Body of pancreas (tissue), 4 donors: ENCODE results near the gene ZNF469. TPM values are rescaled to one million over a fixed set of nuclear protein-coding genes. Genes with fewer than 3 reads are reported as not detected.

Experiments
- ATAC-seq: fragments of 150-250 bp; one replicate; pipeline ENCODE4 v1.9.1; 2016
- DNase-seq, 4 donors: peaks; one replicate each; pipeline ENCODE4 v3.0.0-alpha.2; 2019
- H3K27ac ChIP-seq, 4 donors: fragments of 200-600 bp; sonication (generic); 1 replicate in 3 of 4; 2 replicates in 1 of 4; pipeline versions ENCODE4 v1.5.1 to v1.6.1; 2016 to 2019; ENCODE audit warnings: mild to moderate bottlenecking in 1 of 4, mixed read lengths in 1 of 4, moderate library complexity in 1 of 4
- H3K27me3 ChIP-seq, 2 donors: fragments of 200-600 bp; sonication (generic); one replicate each; pipeline ENCODE4 v1.6.0; 2016; ENCODE audit warnings: mild to moderate bottlenecking in 1 of 2
- H3K36me3 ChIP-seq, 2 donors: fragments of 200-600 bp; sonication (generic); replicated peaks in 1 of 2; 2 replicates each; pipeline ENCODE4 v1.5.1; 2016; ENCODE audit warnings: low read depth in 2 of 2; ENCODE audit not compliant: insufficient read depth in 1 of 2
- H3K4me1 ChIP-seq: fragments of 200-600 bp; sonication (generic); one replicate; pipeline ENCODE4 v1.6.0; 2016
- H3K4me3 ChIP-seq, 2 donors: fragments of 200-600 bp; sonication (generic); 1 replicate in 1 of 2; 2 replicates in 1 of 2; pipeline ENCODE4 v1.5.1; 2016 to 2019
- H3K9me3 ChIP-seq, 3 donors: fragments of 200-600 bp; sonication (generic); 1 replicate in 2 of 3; 2 replicates in 1 of 3; pipeline ENCODE4 v1.5.1; 2016
- CTCF ChIP-seq, 7 experiments: fragments of 450-650 bp in 4 of 7; fragments of 200-600 bp in 3 of 7; sonication (generic) in 3 of 7; IDR thresholded peaks; one replicate each; pipeline ENCODE4 v1.5.1; 2016 to 2019; ENCODE audit warnings: antibody characterized with exemption in 7 of 7
- POLR2A ChIP-seq, 3 donors: fragments of 450-650 bp; IDR thresholded peaks; one replicate each; pipeline ENCODE4 v1.6.1; 2016; ENCODE audit warnings: antibody characterized with exemption in 3 of 3, mild to moderate bottlenecking in 2 of 3
- WGBS, 2 donors: methylation state at CpG; one replicate each; pipeline ENCODE4 v1.1.5; 2017; 5-methylcytosine and 5-hydroxymethylcytosine counted together
- intact Hi-C: fragments of 100-400 bp; cut with DNase I; formaldehyde crosslinking; loops from one replicate; pipeline ENCODE4 v1.15.1; 2023
- total RNA-seq, 2 donors: library from RNA; depleted of rRNA; stranded (reverse); fragments of >200 nt; gene quantifications; one replicate each; pipeline ENCODE4 v1.1.0, GENCODE V29; 2016

The ZNF469 gene
- total RNA-seq, 2 donors from 2014 or later, result 0.99 to 1.0 TPM

GRCh38 chr16:88337021-88337420 is 45.7 kb upstream of the ZNF469 start:
- intact Hi-C loops, result no loop called here
- 84 to 87% methylated on average over 6 to 8 of the region's 8 CpGs for WGBS, 2 donors
- ATAC-seq, result no peak

DNA sequence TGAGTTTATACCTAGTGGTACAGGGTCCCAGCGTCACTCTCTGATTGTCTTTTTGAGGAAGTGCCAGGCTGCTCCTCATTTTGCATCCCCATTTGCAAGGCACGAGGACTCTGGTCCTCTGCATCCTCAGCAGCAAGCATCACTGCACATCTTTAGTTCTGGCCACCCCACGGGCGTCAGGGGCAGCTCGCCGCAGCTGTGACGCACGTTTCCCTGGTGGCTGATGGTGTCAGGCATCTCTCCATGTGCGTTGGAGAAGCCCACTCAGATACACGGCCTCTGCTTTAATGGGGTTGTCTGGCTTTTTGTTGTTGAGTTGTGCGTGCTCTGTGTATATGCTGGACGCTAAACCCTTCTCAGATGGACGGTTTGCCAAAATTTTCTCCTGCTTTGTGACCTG is 45.2 kb upstream of the ZNF469 start:
- ATAC-seq (no peak), DNase-seq (no peak)
- no peak overlapping the region for H3K4me3 ChIP-seq
- no peaks in the 10 kb centered on the region for H3K9me3 ChIP-seq
- H3K27me3 ChIP-seq, result no peaks in the 10 kb centered on the region
- TF ChIP-seq POLR2A (IDR thresholded peaks at IDR 0.05) (no peak), CTCF (IDR thresholded peaks at IDR 0.05) (no peak)
- intact Hi-C loops, result no loop called here
- no peaks in the 10 kb centered on the region for H3K36me3 ChIP-seq
- peaks cover 5% of the 10 kb centered on the region for H3K4me1 ChIP-seq
- 64 to 73% methylated on average over 13 of the region's 13 CpGs for WGBS, 2 donors
- no peak overlapping the region for H3K27ac ChIP-seq

More at GRCh38 chr16:88337021-88337420, 45.7 kb upstream of the ZNF469 start:
- no peaks in the 10 kb centered on the region for H3K9me3 ChIP-seq
- TF ChIP-seq POLR2A (IDR thresholded peaks at IDR 0.05) (no peak), CTCF (IDR thresholded peaks at IDR 0.05) (no peak)
- H3K4me3 ChIP-seq, result no peak overlapping the region
- DNase-seq, result no peak
- H3K4me1 ChIP-seq, result peaks cover 9% of the 10 kb centered on the region
- H3K36me3 ChIP-seq, result no peaks in the 10 kb centered on the region
- no peaks in the 10 kb centered on the region for H3K27me3 ChIP-seq
- no peak overlapping the region for H3K27ac ChIP-seq

- 60 to 78% methylated on average over 7 to 16 of the region's 16 CpGs for WGBS, 2 donors
- TF ChIP-seq POLR2A (IDR thresholded peaks at IDR 0.05) (no peak), CTCF (IDR thresholded peaks at IDR 0.05) (no peak)
Measured at GRCh38 chr16:88338111-88338510, 44.6 kb upstream of the ZNF469 start.

DNA sequence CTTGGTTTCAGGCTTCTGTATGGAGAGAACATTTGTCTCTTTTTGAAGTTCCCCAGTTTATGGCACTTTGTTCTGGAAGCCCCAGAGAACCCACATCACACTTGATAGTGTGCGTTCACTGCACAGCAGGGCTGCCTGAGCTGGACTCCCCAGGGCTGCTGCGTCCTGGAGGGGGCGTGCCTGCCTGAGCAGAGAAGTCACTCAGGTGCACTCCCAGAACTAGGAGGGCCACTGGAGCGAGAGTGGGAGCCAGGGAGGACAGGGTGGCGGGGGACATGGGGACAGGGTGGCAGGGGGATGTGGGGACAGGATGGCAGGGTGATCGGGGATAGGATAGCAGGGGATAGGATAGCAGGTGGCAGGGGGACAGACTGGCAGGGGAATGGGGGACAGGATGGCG is 43.9 kb upstream of the ZNF469 start:
- Histone ChIP-seq H3K36me3 (no peaks in the 10 kb centered on the region), H3K27me3 (no peaks in the 10 kb centered on the region), H3K27ac (no peak overlapping the region), H3K9me3 (no peaks in the 10 kb centered on the region), H3K4me3 (no peak overlapping the region), H3K4me1 (no peaks in the 10 kb centered on the region)
- 74 to 79% methylated on average over 3 to 5 of the region's 7 CpGs for WGBS, 2 donors
- DNase-seq, result no peak
- TF ChIP-seq CTCF (IDR thresholded peaks at IDR 0.05) (no peak), POLR2A (IDR thresholded peaks at IDR 0.05) (no peak)
- intact Hi-C loops, result no loop called here
- no peak for ATAC-seq

More at GRCh38 chr16:88338111-88338510, 44.6 kb upstream of the ZNF469 start:
- no peak overlapping the region for H3K27ac ChIP-seq
- DNase-seq (no peak), ATAC-seq (no peak)
- H3K27me3 ChIP-seq, result no peaks in the 10 kb centered on the region
- H3K4me3 ChIP-seq, result no peak overlapping the region
- H3K4me1 ChIP-seq, result no peaks in the 10 kb centered on the region
- no peaks in the 10 kb centered on the region for H3K9me3 ChIP-seq
- H3K36me3 ChIP-seq, result no peaks in the 10 kb centered on the region
- intact Hi-C loops, result no loop called here

GRCh38 chr16:88339930-88340754 is 42.6 kb upstream of the ZNF469 start:
- no peak for ATAC-seq
- 68 to 76% methylated on average over 14 to 19 of the region's 20 CpGs for WGBS, 2 donors

More at GRCh38 chr16:88339930-88340754, 42.6 kb upstream of the ZNF469 start:
- Histone ChIP-seq H3K9me3 (no peaks in the 10 kb centered on the region), H3K27ac (no peak overlapping the region), H3K36me3 (no peaks in the 10 kb centered on the region), H3K4me3 (no peak overlapping the region), H3K27me3 (no peaks in the 10 kb centered on the region), H3K4me1 (no peaks in the 10 kb centered on the region)
- intact Hi-C loops, result no loop called here
- TF ChIP-seq CTCF (IDR thresholded peaks at IDR 0.05) (no peak), POLR2A (IDR thresholded peaks at IDR 0.05) (no peak)
- no peak for DNase-seq
